ENCODE measurements around the gene JOSD1. TPM values are rescaled to one million over a fixed set of nuclear protein-coding genes. Genes with fewer than 3 reads are reported as not detected.
A peak's percentile ranks its signal among the peaks of the same experiment; 100 is the strongest.

The JOSD1 gene
- total RNA-seq, 1 experiment from 2014 or later = 43.3 TPM

- no peak for DNase-seq (ENCODE audit: low spot score)
These were observed 32.6 kb upstream of the JOSD1 start for GRCh38 chr22:38733329-38733723.

- no peak for DNase-seq (ENCODE audit: low spot score)
These were observed 31.6 kb upstream of the JOSD1 start for GRCh38 chr22:38732251-38732815.

- DNase-seq (ENCODE audit: low spot score) = no peak
These were observed 31.0 kb upstream of the JOSD1 start for GRCh38 chr22:38731703-38732161.

DNA sequence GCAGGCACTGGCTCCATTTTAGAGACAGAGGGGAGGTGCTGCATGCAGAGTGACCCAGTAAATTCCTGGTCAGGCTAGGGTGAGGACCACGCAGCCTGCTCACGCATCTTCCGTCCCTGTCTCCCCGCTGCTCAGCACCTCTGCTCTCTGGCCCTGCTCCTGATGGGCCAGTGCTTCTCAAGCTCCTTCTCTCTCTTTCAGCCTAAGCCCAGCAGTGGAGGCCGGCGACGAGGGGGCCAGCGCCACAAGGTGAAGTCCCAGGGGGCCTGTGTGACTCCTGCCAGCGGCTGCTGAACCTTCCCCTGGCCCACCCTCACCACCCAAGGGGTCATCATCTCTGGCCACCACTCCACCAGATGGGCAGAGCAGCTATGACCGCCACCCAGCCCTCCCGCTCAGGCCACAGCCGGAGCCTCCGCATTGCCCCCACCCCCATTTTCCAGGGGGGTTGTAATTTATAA, 29.7 kb upstream of the JOSD1 start:
- no peak for DNase-seq (ENCODE audit: low spot score)

DNA sequence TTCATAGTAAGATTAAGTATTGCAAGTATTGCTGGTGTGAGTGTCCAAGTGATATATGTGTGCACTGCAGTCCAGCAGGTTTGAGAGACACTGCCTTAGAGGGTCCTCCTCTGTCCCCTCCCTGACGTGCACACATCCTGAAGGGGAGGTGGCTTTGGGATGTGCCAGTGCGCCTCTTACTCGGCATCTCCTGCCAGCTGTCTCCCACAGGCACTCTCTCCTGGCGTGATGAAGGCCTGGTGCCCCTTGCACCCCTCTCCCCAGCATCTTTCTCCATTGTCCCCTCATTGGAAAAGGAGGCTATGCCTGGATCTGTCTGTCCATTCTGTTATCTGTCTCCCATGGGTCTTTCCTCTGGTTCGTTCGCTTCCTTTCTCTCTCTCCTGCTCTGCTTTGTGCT, 29.2 kb upstream of the JOSD1 start:
- DNase-seq (ENCODE audit: low spot score) = no peak

DNA sequence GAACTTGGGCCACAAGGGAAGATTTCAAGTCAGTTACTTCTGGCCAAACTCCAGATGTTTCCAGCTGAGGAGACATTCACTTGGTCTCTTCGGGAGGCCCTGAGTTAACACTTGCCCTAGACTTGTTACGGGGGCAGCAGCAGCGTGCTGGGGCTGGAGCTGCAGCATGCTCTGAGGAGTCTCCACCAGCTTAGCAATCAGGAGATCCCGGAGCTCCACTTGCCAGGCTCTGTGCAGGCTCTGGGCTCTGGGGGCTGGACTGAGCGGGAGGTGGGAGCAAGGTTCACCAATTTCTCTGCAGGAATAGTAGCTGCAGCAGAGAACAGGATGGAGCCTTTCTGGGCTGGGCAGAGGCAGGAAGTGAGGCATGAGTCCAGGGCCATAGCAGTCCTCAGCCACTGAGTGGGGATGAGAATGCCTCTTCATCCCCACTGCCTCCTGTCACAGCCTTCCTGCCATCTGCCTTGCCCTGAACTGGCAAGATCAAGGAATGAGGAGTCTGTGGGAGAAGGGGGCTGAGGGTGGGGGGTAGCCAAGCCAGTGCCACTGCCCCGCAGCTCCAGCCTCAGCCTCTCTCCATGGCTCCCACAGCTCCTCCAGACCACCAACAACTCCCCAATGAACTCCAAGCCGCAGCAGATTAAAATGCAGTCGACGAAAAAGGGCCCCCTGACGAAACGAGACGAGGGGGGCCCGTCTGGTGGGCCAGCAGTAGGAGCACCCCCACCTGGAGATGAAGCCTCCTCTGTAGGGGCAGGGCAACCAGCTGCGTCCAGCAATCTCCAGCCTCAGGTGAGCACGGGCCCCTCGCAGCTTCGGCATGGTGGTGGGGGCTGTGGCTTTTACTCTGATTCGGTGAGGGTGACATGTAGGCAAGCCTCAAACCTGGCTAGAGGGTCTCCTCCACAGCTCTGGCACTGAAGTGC, 28.4 kb upstream of the JOSD1 start:
- no peak for DNase-seq (ENCODE audit: low spot score)

GRCh38 chr22:38727530-38728451, 27.0 kb upstream of the JOSD1 start:
- DNase-seq (ENCODE audit: low spot score) = no peak

GRCh38 chr22:38727123-38727522, 26.4 kb upstream of the JOSD1 start:
- DNase-seq (ENCODE audit: low spot score) = no peak

GRCh38 chr22:38725900-38726655, 25.3 kb upstream of the JOSD1 start:
- no peak for DNase-seq (ENCODE audit: low spot score)

DNA sequence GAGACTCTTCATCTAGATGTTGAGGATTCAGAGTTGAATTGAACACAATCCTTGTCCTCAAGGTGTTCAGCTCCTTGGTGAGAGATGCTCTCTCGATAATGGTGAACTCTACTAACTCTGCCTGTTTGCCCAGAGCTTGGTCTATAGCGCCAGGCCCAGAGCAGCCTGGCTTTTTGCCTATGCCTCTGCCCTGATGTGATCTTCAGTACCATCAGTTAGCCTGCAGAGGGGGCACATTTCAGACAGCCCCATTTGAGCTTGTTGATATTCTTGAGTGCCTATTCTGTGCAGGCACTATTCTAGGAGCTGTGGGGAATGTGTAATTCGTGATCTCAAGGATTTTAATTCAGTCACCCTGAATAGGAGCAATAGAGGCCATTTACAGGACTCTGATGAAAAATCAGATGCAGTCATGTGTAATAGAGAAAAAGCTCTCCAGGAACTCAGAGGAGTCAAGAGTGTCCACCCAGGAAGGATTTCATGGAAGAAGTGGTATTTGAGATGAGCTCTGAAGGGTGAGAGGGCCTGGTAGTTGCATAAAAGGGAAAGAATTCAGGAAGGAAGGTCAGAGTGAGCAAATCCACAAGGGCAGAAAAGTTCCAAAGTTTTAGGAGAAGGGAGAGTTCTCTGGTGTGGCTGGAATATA, 24.3 kb upstream of the JOSD1 start:
- DNase-seq (ENCODE audit: low spot score) = peak; percentile 44

GRCh38 chr22:38724176-38724575, 23.4 kb upstream of the JOSD1 start:
- DNase-seq (ENCODE audit: low spot score) = no peak

- DNase-seq (ENCODE audit: low spot score) = no peak
These were observed 20.8 kb upstream of the JOSD1 start for GRCh38 chr22:38721551-38721950.

- no peak for DNase-seq (ENCODE audit: low spot score)
These were observed 19.6 kb upstream of the JOSD1 start for GRCh38 chr22:38720350-38720749.

- no peak for DNase-seq (ENCODE audit: low spot score)
These were observed 18.5 kb upstream of the JOSD1 start for GRCh38 chr22:38719196-38719595.

GRCh38 chr22:38718414-38718813, 17.7 kb upstream of the JOSD1 start:
- DNase-seq (ENCODE audit: low spot score) = peak; percentile 83

GRCh38 chr22:38717244-38717643, 16.5 kb upstream of the JOSD1 start:
- no peak for DNase-seq (ENCODE audit: low spot score)

DNA sequence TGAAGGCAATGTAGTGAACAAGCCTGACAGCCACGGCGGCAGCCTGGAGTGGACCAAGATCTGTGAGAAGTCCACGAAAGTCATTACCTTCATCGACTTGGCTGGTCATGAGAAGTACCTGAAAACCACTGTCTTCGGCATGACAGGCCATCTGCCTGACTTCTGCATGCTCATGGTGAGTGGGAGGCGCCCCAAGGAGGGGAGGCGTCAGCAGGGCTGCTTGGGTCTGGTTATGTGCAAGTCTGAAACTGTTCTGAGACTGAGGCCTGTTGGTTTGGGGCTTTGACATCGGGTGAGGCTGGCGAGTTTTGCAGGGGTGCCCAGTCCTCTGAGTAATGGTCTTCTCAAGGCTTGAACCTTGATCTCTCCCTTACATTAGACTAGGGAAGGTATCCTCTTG, 16.1 kb upstream of the JOSD1 start:
- no peak for DNase-seq (ENCODE audit: low spot score)

- no peak for DNase-seq (ENCODE audit: low spot score)
These were observed 15.5 kb upstream of the JOSD1 start for GRCh38 chr22:38716271-38716670.

DNA sequence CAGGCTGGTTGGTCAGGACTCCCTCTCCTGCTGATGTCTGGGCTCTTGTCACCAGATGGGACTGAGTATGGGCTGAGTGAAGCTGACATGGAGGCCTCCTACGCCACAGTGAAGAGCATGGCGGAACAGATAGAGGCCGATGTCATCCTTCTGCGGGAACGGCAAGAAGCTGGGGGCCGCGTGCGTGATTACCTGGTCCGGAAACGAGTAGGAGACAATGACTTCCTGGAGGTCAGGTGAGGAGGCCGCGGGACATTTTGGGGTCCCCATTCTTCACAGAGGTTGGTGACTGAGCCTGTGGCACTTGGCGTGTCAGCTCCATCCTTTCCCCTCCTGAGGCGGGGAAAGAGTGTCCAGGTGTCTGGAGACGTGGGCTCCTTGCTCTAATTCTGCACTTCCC, 15.1 kb upstream of the JOSD1 start:
- DNase-seq (ENCODE audit: low spot score) = no peak

DNA sequence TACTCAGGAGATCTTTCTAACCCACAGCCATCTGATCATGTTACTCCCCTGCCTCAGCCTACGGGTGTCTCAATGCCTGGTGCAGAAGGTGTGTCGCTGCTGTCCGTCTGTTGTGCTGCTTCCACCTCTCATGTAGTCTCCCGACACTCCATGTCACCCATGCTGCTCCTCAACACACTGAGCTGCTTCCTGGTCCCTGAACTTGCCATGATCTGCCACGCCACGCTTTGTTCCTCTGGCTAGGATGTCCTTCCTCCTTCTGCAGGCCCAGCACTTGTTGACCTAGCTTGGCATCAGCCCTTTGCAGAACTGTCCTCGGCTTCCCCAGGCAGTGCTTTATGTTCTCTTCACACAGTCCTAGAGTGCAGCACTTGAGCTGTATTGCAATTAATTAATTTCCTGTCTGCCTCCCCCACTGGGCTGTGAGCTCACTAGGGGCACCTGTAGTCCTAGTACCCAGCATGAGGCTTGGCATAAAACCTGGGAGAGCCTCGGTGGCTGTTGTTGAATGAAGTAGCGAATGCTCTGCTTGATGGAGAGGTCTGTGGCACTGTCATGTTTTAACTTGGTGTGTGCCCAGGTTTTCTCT, 14.5 kb upstream of the JOSD1 start:
- DNase-seq (ENCODE audit: low spot score) = no peak

Measured in A172 (cell line).